PC-3 (cell line): ENCODE data around the gene ACTR6. TPM values are rescaled to one million over a fixed set of nuclear protein-coding genes. Genes with fewer than 3 reads are reported as not detected.

Source experiments
- ATAC-seq: fragments of 200-7000 bp; cut with Tn5 transposase; 2 replicates; pipeline ENCODE4 v1.9.1; 2020; ENCODE audit warnings: mild to moderate bottlenecking, moderate library complexity
- BruUV-seq: library from RNA; stranded (reverse); fragments of 400-500 nt; replicated peaks from 2 replicates; lab custom pipeline; 2021; lab: Mats Ljungman, UMichigan
- CTCF ChIA-PET: fragments of 300-600 bp; sonication (Branson Sonifier 250); formaldehyde crosslinking; loops from one replicate; lab custom pipeline; 2022; ENCODE audit warnings: antibody characterized with exemption; lab: Charles Lee
- POLR2A ChIA-PET: fragments of 300-600 bp; sonication (Branson Sonifier 250); formaldehyde crosslinking; loops from one replicate; lab custom pipeline; 2022; ENCODE audit warnings: antibody characterized with exemption; ENCODE audit not compliant: unreplicated experiment; lab: Charles Lee
- DNase-seq: peaks from one replicate; pipeline ENCODE4 v3.0.0-alpha.2; 2015
- H2AFZ ChIP-seq: fragments of 300-600 bp; sonication (generic); 2 replicates; pipeline ENCODE4 v1.6.0; 2016; ENCODE audit warnings: antibody characterized with exemption, low read length
- H3F3A ChIP-seq: fragments of 300-600 bp; sonication (generic); one replicate; pipeline ENCODE4 v1.6.0; 2017; ENCODE audit warnings: antibody characterized with exemption, low read length, control low read depth, mild to moderate bottlenecking; ENCODE audit not compliant: unreplicated experiment
- H3K27ac ChIP-seq: fragments of 300-600 bp; sonication (generic); 2 replicates; pipeline ENCODE4 v1.5.1; 2016; ENCODE audit warnings: mild to moderate bottlenecking, low read length
- H3K27me3 ChIP-seq: fragments of 300-600 bp; sonication (generic); 2 replicates; pipeline ENCODE4 v1.6.1; 2016; ENCODE audit warnings: low read length, mixed read lengths
- H3K36me3 ChIP-seq: fragments of 300-600 bp; sonication (generic); 2 replicates; pipeline ENCODE4 v1.6.1; 2016; ENCODE audit warnings: low read depth, mixed run types, low read length, mixed read lengths
- H3K4me1 ChIP-seq: fragments of 300-600 bp; sonication (generic); 2 replicates; pipeline ENCODE4 v1.5.1; 2016; ENCODE audit warnings: low read length; ENCODE audit not compliant: insufficient read depth
- H3K4me2 ChIP-seq: fragments of 300-600 bp; sonication (generic); 2 replicates; pipeline ENCODE4 v1.6.0; 2016; ENCODE audit warnings: low read length
- H3K4me3 ChIP-seq: fragments of 300-600 bp; sonication (generic); 2 replicates; pipeline ENCODE4 v1.5.1; 2016; ENCODE audit warnings: mild to moderate bottlenecking, low read length, mixed read lengths
- H3K79me2 ChIP-seq: fragments of 300-600 bp; sonication (generic); 2 replicates; pipeline ENCODE4 v1.6.1; 2017; ENCODE audit warnings: low read length, mixed read lengths
- H3K9ac ChIP-seq: fragments of 300-600 bp; sonication (generic); 2 replicates; pipeline ENCODE4 v1.6.0; 2016; ENCODE audit warnings: mild to moderate bottlenecking, low read length
- H3K9me2 ChIP-seq: fragments of 300-600 bp; sonication (generic); replicated peaks from 2 replicates; pipeline ENCODE4 v1.6.1; 2016; ENCODE audit warnings: mixed run types, low read length, mixed read lengths
- H3K9me3 ChIP-seq: fragments of 300-600 bp; sonication (generic); 2 replicates; pipeline ENCODE4 v1.6.1; 2016; ENCODE audit warnings: low read length, mixed read lengths
- H4K20me1 ChIP-seq: fragments of 300-600 bp; sonication (generic); 2 replicates; pipeline ENCODE4 v1.6.1; 2016; ENCODE audit warnings: low read length, mixed read lengths
- EZH2 ChIP-seq: fragments of 300-600 bp; sonication (generic); IDR thresholded peaks from one replicate; pipeline ENCODE4 v1.6.1; 2017; ENCODE audit warnings: antibody characterized with exemption, mild to moderate bottlenecking, low read length; ENCODE audit not compliant: unreplicated experiment
- EZH2phosphoT487 ChIP-seq: fragments of 300-600 bp; sonication (generic); IDR thresholded peaks from 2 replicates; pipeline ENCODE4 v1.6.1; 2018; ENCODE audit warnings: mild to moderate bottlenecking, antibody characterized with exemption, low read length, borderline replicate concordance
- intact Hi-C: fragments of 100-400 bp; cut with micrococcal nuclease; formaldehyde crosslinking; loops from 2 replicates; pipeline ENCODE4 v1.9.0; 2023
- total RNA-seq: library from RNA; depleted of rRNA; stranded (reverse); fragments of >200 nt; gene quantifications from 2 replicates; pipeline ENCODE4 v1.2.3, GENCODE V29; 2014
- TF ChIP-seq, protein P1 (sequence below): fragments of 300-600 bp; sonication (generic); conservative IDR thresholded peaks from 2 replicates; pipeline ENCODE4 v1.5.1; 2017; ENCODE audit warnings: antibody characterized with exemption, low read depth, mild to moderate bottlenecking, low read length

Gene ACTR6
- total RNA-seq, 1 experiment from 2014 or later, result 21.2 TPM

DNA sequence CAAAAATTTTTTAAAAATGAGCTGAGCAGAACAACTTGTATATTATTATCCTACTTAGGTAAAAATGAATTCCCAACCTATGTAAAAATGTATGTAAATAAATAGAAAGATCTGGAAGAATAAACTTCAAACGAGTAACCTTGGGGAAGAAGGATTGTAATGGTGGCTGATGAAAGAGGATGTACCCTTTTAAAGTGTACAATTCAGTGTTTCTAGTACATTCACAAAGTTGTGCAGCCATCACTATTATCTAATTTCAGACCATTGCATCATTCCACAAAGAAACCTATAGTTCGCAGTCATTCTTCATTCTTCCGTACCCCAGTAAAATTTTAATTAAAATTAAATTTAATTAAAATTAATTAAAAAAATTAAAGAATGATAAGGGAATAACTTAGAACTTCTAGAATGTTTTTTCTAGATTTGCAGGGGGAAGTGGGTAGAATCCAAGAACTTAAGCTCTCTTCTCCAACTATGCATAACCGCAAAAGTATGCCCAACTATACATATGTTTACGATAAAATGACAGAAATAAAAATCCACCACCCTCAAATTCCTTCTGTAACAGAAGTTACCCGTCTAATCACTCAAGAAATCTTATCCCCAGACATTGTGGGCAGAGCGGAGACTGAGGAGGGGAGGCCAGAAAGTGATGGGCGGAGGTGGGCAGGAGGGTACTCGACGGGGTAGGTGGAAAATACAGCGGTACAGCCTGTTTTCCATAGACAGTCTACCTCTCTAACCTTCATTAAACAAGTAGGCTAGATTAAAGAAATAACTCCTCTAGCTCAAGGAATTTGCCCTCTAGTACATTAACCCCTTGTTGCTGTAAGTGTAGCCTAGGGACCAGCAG lies 65.3 kb downstream of the ACTR6 start:
- DNase-seq (no peak), ATAC-seq (peak; percentile 0; the same call in 1 of the 2 replicates)
- peaks cover 38% of the 10 kb centered on the region for H3K79me2 ChIP-seq
- CTCF ChIA-PET, result interaction anchor here (0.6 kb wide), 2 partner anchors 59 to 361 kb away, joined by 3 to 7 read pairs; no protein-coding TSS in a partner anchor
- POLR2A ChIA-PET, result interaction anchor here (0.5 kb wide), 1 partner anchor 10 kb away, joined by 3 read pairs; no protein-coding TSS in a partner anchor
- H2AFZ ChIP-seq, result peak overlapping the region; percentile 93
- no peaks in the 10 kb centered on the region for H3K9me2 ChIP-seq
- no peak for TF ChIP-seq EZH2
- TF ChIP-seq, protein P1, sequence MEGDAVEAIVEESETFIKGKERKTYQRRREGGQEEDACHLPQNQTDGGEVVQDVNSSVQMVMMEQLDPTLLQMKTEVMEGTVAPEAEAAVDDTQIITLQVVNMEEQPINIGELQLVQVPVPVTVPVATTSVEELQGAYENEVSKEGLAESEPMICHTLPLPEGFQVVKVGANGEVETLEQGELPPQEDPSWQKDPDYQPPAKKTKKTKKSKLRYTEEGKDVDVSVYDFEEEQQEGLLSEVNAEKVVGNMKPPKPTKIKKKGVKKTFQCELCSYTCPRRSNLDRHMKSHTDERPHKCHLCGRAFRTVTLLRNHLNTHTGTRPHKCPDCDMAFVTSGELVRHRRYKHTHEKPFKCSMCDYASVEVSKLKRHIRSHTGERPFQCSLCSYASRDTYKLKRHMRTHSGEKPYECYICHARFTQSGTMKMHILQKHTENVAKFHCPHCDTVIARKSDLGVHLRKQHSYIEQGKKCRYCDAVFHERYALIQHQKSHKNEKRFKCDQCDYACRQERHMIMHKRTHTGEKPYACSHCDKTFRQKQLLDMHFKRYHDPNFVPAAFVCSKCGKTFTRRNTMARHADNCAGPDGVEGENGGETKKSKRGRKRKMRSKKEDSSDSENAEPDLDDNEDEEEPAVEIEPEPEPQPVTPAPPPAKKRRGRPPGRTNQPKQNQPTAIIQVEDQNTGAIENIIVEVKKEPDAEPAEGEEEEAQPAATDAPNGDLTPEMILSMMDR, result no peak
- TF ChIP-seq EZH2phosphoT487, result no peak
- intact Hi-C loops, result no loop called here
- BruUV-seq, result TSS peak; percentile 85
- no peak overlapping the region for H3K27ac ChIP-seq
- H3F3A ChIP-seq, result no peaks in the 10 kb centered on the region
- H3K9ac ChIP-seq, result peak overlapping the region; percentile 87
- peak overlapping the region; percentile 92 for H3K4me3 ChIP-seq
- peak overlapping the region; percentile 90 for H3K4me2 ChIP-seq
- no peaks in the 10 kb centered on the region for H3K27me3 ChIP-seq
- H4K20me1 ChIP-seq, result peaks cover 13% of the 10 kb centered on the region
- peaks cover 17% of the 10 kb centered on the region for H3K4me1 ChIP-seq
- no peaks in the 10 kb centered on the region for H3K9me3 ChIP-seq
- no peaks in the 10 kb centered on the region for H3K36me3 ChIP-seq

DNA sequence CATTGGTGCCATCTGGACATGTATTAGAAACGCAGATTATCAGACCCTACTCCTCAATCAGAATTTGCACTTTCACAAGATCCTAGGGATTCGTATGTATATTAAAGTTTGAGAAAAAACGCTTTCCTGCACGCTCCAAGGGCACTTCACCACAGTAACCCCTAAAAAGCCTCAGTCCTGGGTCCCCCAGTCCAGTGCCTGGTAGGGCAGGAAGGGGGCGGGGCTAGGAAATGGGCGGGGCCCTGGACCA lies 65.9 kb downstream of the ACTR6 start:
- Histone ChIP-seq H3K4me3 (peak overlapping the region; percentile 92), H3K4me1 (peaks cover 17% of the 10 kb centered on the region), H4K20me1 (peaks cover 13% of the 10 kb centered on the region), H3K9me2 (no peaks in the 10 kb centered on the region), H3K9me3 (no peaks in the 10 kb centered on the region), H3F3A (no peaks in the 10 kb centered on the region), H2AFZ (peak overlapping the region; percentile 93), H3K79me2 (peaks cover 43% of the 10 kb centered on the region), H3K27ac (peak overlapping the region; percentile 68), H3K9ac (peak overlapping the region; percentile 87), H3K27me3 (no peaks in the 10 kb centered on the region), H3K4me2 (peak overlapping the region; percentile 90), H3K36me3 (no peaks in the 10 kb centered on the region)
- CTCF ChIA-PET, result interaction anchor here (0.6 kb wide), 1 partner anchor 361 kb away, joined by 7 read pairs; no protein-coding TSS in a partner anchor
- ATAC-seq (peak; percentile 82), DNase-seq (no peak)
- BruUV-seq, result no TSS peak
- POLR2A ChIA-PET, result interaction anchor here (0.5 to 0.7 kb wide), 6 partner anchors 9 to 1911 kb away, joined by 3 to 34 read pairs (median 7); no protein-coding TSS in a partner anchor
- TF ChIP-seq, protein P1, result no peak
- TF ChIP-seq EZH2phosphoT487, result no peak
- no peak for TF ChIP-seq EZH2
- intact Hi-C loops, result no loop called here
